SU-DHL-6 (cell line): ENCODE measurements around the gene L3MBTL4.

ENCODE experiments used
- CTCF ChIP-seq: fragments of 200-600 bp; sonication (generic); IDR thresholded peaks from one replicate; pipeline ENCODE4 v1.5.1; 2017; ENCODE audit warnings: antibody characterized with exemption, mild to moderate bottlenecking, low read length, moderate library complexity; ENCODE audit not compliant: insufficient read depth, poor library complexity, severe bottlenecking
- EZH2phosphoT487 ChIP-seq: fragments of 200-600 bp; sonication (generic), shearing (Covaris generic); conservative IDR thresholded peaks from 2 replicates; pipeline ENCODE4 v1.6.1; 2018; ENCODE audit warnings: mild to moderate bottlenecking, antibody characterized with exemption, low read length, moderate library complexity, mixed read lengths

GRCh38 chr18:6270771-6271216, 143.9 kb downstream of the L3MBTL4 start:
- TF ChIP-seq CTCF: no peak
- no peak for TF ChIP-seq EZH2phosphoT487
